HepG2 (cell line): Measurements from ENCODE around the gene TNFAIP6. TPM values are rescaled to one million over a fixed set of nuclear protein-coding genes. Genes with fewer than 3 reads are reported as not detected.

Source experiments
- CREBL2 ChIP-seq: sonication (generic); formaldehyde crosslinking; IDR thresholded peaks from 2 replicates; pipeline ENCODE4 v1.8.1; 2023; ENCODE audit warnings: missing genetic modification reagents, mild to moderate bottlenecking, borderline replicate concordance
- HES4 ChIP-seq: sonication (generic); formaldehyde crosslinking; IDR thresholded peaks from 2 replicates; pipeline ENCODE4 v1.9.0; 2021; ENCODE audit warnings: mild to moderate bottlenecking, missing genetic modification reagents, borderline replicate concordance
- MIER2 ChIP-seq: IDR thresholded peaks from 2 replicates; pipeline ENCODE4 v1.6.1; 2016; ENCODE audit warnings: missing biosample characterization, missing genetic modification reagents
- MIER3 ChIP-seq: IDR thresholded peaks from 2 replicates; pipeline ENCODE4 v1.6.1; 2016; ENCODE audit warnings: missing compliant biosample characterization, borderline replicate concordance
- MYC ChIP-seq: sonication (generic); formaldehyde crosslinking; IDR thresholded peaks from 2 replicates; pipeline ENCODE4 v1.9.0; 2021; ENCODE audit warnings: missing genetic modification reagents, borderline replicate concordance
- PAWR ChIP-seq: sonication (generic); formaldehyde crosslinking; IDR thresholded peaks from 2 replicates; pipeline ENCODE4 v1.4.0; 2020; ENCODE audit warnings: missing genetic modification reagents, mild to moderate bottlenecking, borderline replicate concordance
- RAD21 ChIP-seq: fragments of 450-650 bp; formaldehyde crosslinking; IDR thresholded peaks from 2 replicates; pipeline ENCODE4 v1.5.0; 2020; ENCODE audit warnings: mild to moderate bottlenecking
- SNAPC4 ChIP-seq: sonication (generic); formaldehyde crosslinking; IDR thresholded peaks from 2 replicates; pipeline ENCODE4 v1.4.0; 2020; ENCODE audit warnings: mild to moderate bottlenecking, missing genetic modification reagents
- SRSF9 ChIP-seq: fragments of 200-400 bp; formaldehyde crosslinking; IDR thresholded peaks from 2 replicates; pipeline ENCODE4 v1.6.1; 2018; ENCODE audit warnings: borderline replicate concordance, mild to moderate bottlenecking, low read depth, low read length; ENCODE audit not compliant: insufficient read depth, poor library complexity, severe bottlenecking
- TERF1 ChIP-seq: sonication (generic); formaldehyde crosslinking; IDR thresholded peaks from 2 replicates; pipeline ENCODE4 v1.8.0; 2022; ENCODE audit warnings: mild to moderate bottlenecking, missing genetic modification reagents, moderate library complexity
- ZBTB26 ChIP-seq: IDR thresholded peaks from 2 replicates; pipeline ENCODE4 v1.6.1; 2016; ENCODE audit warnings: missing compliant biosample characterization, missing genetic modification reagents, borderline replicate concordance
- ZKSCAN8 ChIP-seq: IDR thresholded peaks from 2 replicates; pipeline ENCODE4 v1.6.1; 2016; ENCODE audit warnings: borderline replicate concordance, missing genetic modification reagents, missing compliant biosample characterization
- ZNF121 ChIP-seq: sonication (generic); formaldehyde crosslinking; IDR thresholded peaks from 2 replicates; pipeline ENCODE4 v1.5.0; 2020; ENCODE audit warnings: mild to moderate bottlenecking, missing genetic modification reagents
- ZNF34 ChIP-seq: sonication (generic); formaldehyde crosslinking; IDR thresholded peaks from 2 replicates; pipeline ENCODE4 v1.4.0; 2020; ENCODE audit warnings: mild to moderate bottlenecking, missing genetic modification reagents, borderline replicate concordance
- ZNF432 ChIP-seq: sonication (generic); formaldehyde crosslinking; IDR thresholded peaks from 2 replicates; pipeline ENCODE4 v1.5.0; 2020; ENCODE audit warnings: missing genetic modification reagents, mild to moderate bottlenecking, borderline replicate concordance
- polyA plus RNA-seq, 8 experiments: library from polyadenylated mRNA; depleted of rRNA in 3 of 8; stranded (reverse) in 7 of 8; unstranded in 1 of 8; fragments of >200 nt; fragmentation: Illumina TruSeq in 4 of 8; extraction: Trizol in 4 of 8; gene quantifications; 2 replicates each; pipeline versions ENCODE4 v1.2.1 to v1.2.3, GENCODE V29; 2011 to 2016; ENCODE audit warnings: low read depth in 4 of 8, missing spikeins in 1 of 8, mixed read lengths in 1 of 8; ENCODE audit not compliant: insufficient read depth in 1 of 8
- total RNA-seq, 5 experiments: library from RNA; depleted of rRNA; stranded (reverse); fragments of >200 nt; fragmentation: Illumina TruSeq; extraction: Trizol; gene quantifications; 2 replicates each; pipeline ENCODE4 v1.2.3, GENCODE V29; 2016; ENCODE audit warnings: low read depth in 1 of 5

The TNFAIP6 gene
- total and polyA plus RNA-seq, 2 of the 13 experiments (the other 11 are each of a cell fraction or from before 2014, with no cell fraction given): not detected

- peak; percentile 96 for TF ChIP-seq SNAPC4 (CRISPR knock-in tag)
- no peak for TF ChIP-seq PAWR (CRISPR knock-in tag)
- peak; percentile 97 for TF ChIP-seq MYC (CRISPR knock-in tag)
- TF ChIP-seq ZNF432 (CRISPR knock-in tag): no peak
- peak; percentile 46 for TF ChIP-seq RAD21 (CRISPR knock-in tag)
- TF ChIP-seq ZKSCAN8 (CRISPR knock-in tag): no peak; the same call in 1 of the 2 replicates
- TF ChIP-seq ZNF121 (CRISPR knock-in tag): 0 out of 2 replicates have a peak, but pooled peaks have one; percentile 29
- no peak for TF ChIP-seq ZNF34 (CRISPR knock-in tag)
- TF ChIP-seq HES4: peak; percentile 44; the same call in 1 of the 2 replicates
- TF ChIP-seq MIER3: peak; percentile 93; the same call in 1 of the 2 replicates
- no peak for TF ChIP-seq MIER2 (CRISPR knock-in tag)
- TF ChIP-seq SRSF9: no peak
- TF ChIP-seq CREBL2 (CRISPR knock-in tag): peak; percentile 84; the same call in 1 of the 2 replicates
- TF ChIP-seq TERF1 (CRISPR knock-in tag): peak; percentile 84; the same call in 1 of the 2 replicates
- TF ChIP-seq ZBTB26 (CRISPR knock-in tag): peak; percentile 68; the same call in 1 of the 2 replicates
Observed at GRCh38 chr2:151409601-151410484, 52.5 kb downstream of the TNFAIP6 start, which contains the start of gene RIF1 (continued).
